Esophagus muscularis mucosa (tissue), 4 donors: ENCODE results near the gene PCDHGA4.
A peak's percentile ranks its signal among the peaks of the same experiment; 100 is the strongest.

Source experiments
- EP300 ChIP-seq: sonication (generic); formaldehyde crosslinking; IDR thresholded peaks from one replicate; pipeline ENCODE4 v1.6.1; 2017; ENCODE audit warnings: antibody characterized with exemption
- POLR2A ChIP-seq: fragments of 450-650 bp; IDR thresholded peaks from one replicate; pipeline ENCODE4 v1.6.1; 2017; ENCODE audit warnings: antibody characterized with exemption, moderate library complexity, mild to moderate bottlenecking, low read depth
- TF ChIP-seq, protein P1 (sequence below), 3 experiments: fragments of 200-600 bp in 2 of 3; fragments of 450-650 bp in 1 of 3; sonication (generic) in 2 of 3; IDR thresholded peaks; one replicate each; pipeline ENCODE4 v1.5.1; 2017 to 2019; ENCODE audit warnings: antibody characterized with exemption in 3 of 3, mild to moderate bottlenecking in 2 of 3, moderate library complexity in 1 of 3

DNA sequence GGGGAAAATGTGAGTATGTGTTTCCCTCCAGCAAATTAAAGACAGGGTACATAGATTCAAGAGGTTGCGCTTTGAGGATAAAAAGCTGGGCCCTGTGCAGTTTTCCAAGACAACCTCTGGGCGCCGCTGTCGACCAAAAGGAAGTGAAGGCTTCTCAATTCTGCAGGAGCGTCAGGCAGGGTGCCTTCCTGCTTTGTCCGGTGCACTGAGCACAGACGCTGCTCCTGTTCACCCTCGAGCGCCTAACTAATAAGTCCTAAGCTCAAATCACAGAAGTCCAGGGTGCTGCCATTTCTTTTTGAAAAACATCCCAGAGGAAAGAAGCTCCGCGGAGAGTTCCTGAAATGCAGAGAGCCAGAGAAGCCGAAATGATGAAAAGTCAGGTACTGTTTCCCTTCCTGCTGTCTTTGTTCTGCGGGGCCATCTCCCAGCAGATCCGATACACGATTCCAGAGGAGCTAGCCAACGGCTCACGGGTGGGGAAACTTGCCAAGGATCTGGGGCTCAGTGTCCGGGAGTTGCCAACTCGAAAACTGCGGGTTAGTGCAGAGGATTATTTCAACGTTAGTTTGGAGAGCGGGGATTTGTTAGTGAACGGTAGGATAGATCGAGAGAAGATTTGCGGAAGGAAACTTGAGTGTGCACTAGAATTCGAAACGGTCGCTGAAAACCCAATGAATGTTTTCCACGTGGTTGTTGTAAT is 4.8 kb upstream of the PCDHGA4 start, which contains the start of gene PCDHGB1:
- TF ChIP-seq, protein P1, sequence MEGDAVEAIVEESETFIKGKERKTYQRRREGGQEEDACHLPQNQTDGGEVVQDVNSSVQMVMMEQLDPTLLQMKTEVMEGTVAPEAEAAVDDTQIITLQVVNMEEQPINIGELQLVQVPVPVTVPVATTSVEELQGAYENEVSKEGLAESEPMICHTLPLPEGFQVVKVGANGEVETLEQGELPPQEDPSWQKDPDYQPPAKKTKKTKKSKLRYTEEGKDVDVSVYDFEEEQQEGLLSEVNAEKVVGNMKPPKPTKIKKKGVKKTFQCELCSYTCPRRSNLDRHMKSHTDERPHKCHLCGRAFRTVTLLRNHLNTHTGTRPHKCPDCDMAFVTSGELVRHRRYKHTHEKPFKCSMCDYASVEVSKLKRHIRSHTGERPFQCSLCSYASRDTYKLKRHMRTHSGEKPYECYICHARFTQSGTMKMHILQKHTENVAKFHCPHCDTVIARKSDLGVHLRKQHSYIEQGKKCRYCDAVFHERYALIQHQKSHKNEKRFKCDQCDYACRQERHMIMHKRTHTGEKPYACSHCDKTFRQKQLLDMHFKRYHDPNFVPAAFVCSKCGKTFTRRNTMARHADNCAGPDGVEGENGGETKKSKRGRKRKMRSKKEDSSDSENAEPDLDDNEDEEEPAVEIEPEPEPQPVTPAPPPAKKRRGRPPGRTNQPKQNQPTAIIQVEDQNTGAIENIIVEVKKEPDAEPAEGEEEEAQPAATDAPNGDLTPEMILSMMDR (IDR thresholded peaks at IDR 0.05): peak; percentile 26 to 47 (median 31)
- TF ChIP-seq POLR2A (no peak), EP300 (no peak)
